Activated CD4-positive, alpha-beta T cell treated with anti-CD3 and anti-CD28 coated beads, Interleukin-2, Interleukin-6, amounts not matched to agents 100 ng/mL and 50 ng/mL, durations not matched to agents 16 hours and 8 hours (primary cell): ENCODE data around the gene CYP2D6.
A peak's percentile ranks its signal among the peaks of the same experiment; 100 is the strongest.
"Not testable (repeated sequence)": the region's sequence is repeated elsewhere in the genome, so short reads cannot be mapped to it uniquely, and the experiment has no call there.

ENCODE experiments used
- DNase-seq: peaks from one replicate; pipeline ENCODE4 v3.0.0-alpha.2; 2020

The CYP2D6 gene

DNA sequence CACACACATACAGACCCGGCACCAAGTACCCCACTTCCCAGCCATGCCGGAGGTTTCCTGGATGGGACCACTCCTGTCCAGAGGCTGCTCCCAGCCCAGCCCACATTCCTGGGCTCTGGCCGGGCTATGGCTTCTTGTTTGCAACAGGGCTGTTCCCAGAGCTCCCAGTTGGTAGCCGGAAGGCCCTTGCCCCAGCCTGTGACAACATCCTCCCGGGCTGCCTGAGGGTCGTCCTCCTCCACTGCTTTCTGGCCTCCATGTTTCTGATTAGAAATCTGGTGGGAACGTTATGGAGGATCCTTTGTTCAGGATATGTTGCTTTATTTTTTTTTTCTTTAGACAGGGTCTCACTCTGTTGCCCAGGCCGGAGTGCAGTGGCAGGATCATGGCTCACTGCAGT lies 952 bp upstream of the CYP2D6 start:
- no peak for DNase-seq

DNA sequence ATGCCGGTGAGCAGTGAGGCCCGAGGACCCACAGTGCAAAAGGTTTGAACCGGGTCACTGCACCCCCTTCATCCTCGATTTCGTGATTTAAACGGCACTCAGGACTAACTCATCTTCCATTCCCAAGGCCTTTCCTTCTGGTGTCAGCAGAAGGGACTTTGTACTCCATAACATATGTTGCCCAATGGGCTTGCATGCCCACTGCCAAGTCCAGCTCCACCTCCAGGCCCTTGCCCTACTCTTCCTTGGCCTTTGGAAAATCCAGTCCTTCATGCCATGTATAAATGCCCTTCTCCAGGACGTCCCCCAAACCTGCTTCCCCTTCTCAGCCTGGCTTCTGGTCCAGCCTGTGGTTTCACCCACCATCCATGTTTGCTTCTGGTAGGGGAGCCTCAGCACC lies 428 bp downstream of the CYP2D6 start:
- not testable (repeated sequence) for DNase-seq

GRCh38 chr22:42128776-42129694 lies 1.6 kb downstream of the CYP2D6 start:
- peak; percentile 34 for DNase-seq

- not testable (repeated sequence) for DNase-seq
Observed at GRCh38 chr22:42128007-42128406, 2.6 kb downstream of the CYP2D6 start.

GRCh38 chr22:42127606-42128005 lies 3.0 kb downstream of the CYP2D6 start:
- DNase-seq = no peak

DNA sequence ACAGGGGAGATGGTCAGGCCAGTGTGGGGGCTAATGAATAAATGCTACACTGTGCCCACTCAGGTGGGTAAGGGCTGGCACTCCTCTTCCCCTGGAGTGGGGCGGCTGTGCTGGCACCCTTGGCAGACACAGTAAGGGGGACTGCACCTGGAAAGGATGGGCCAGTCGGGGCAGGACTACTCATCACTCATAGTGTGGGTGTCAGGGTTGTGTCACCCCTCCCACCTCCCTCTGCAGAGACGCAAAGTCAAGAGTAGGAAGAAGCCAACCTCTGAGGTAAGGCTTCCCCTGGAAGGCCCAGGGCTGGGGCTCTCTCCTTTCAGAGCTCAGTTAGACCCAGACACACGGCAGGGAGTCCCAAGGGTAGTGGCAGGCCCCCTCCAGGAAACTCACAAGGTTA lies 7.1 kb downstream of the CYP2D6 start:
- DNase-seq = not testable (repeated sequence)

- peak; percentile 74 for DNase-seq
Observed at GRCh38 chr22:42120231-42121021, 10.2 kb downstream of the CYP2D6 start.

DNA sequence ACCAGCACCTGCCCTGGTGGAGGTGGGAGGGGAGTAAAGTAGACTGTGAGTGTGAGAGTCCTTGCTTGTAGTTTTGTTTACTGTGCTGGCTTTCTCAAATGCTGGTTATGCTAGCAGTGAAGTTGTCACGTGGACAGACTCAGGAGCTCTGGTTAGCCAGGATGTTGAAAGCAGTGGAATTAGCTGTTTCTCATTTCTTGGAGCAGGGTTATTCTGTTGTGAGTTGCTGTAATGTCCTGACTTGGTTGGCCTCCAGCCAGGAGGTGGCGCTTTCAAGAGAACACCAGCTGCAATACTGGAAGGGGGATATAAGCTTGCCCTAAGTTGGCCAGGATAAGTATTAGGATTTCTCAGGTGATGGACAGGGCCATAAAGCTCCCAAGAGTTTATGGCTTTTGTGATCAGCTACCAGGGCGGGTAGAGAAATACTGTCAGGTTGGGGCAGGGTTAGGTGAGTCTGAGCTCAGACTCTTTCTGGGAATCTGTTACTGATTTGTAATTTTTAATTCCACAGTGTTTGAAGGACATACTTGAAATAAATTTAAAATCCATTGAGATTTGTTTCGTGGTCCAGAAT lies 13.7 kb downstream of the CYP2D6 start:
- no peak for DNase-seq

- not testable (repeated sequence) for DNase-seq
Observed at GRCh38 chr22:42115420-42115830, 15.2 kb downstream of the CYP2D6 start.

- no peak for DNase-seq
Observed at GRCh38 chr22:42114721-42115120, 15.9 kb downstream of the CYP2D6 start.

DNA sequence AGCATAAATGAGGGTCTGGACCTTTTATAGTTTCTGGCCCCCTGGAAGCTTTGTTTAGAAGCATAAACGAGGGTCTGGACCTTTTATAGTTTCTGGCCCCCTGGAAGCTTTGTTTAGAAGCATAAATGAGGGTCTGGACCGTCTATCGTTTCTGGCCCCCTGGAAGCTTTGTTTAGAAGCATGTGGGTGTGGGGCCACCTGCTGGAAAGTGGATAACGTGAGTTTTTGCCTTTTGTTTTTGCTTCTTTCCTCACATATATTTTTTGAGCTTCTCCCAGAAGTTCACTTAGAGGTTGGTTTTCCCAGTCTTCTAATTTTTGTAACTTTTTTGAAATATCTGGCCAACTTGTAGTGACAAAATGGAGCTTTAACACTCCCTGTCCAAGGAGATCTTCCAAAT lies 17.8 kb downstream of the CYP2D6 start:
- DNase-seq = not testable (repeated sequence)

GRCh38 chr22:42111798-42112197 lies 18.8 kb downstream of the CYP2D6 start:
- DNase-seq = no peak

DNA sequence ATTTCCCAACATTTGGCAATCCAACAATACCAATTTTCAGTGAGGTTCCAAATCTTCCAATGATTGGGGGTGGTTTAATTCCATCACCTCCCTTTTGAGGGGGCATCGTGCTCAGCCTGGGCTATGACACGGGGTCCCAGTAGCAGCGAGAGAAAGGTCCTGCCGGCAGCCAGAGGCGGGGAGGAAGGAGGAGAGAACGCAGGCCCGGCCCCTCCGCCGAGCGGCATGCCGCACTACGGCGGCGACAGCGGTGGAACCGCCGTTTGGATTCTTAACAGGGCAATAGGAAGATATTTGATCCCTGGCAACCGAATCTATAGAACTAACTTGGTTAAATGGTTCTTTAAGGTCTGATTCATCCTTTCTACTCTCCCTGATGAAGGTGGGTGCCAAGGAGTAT lies 21.8 kb downstream of the CYP2D6 start:
- DNase-seq = no peak

DNA sequence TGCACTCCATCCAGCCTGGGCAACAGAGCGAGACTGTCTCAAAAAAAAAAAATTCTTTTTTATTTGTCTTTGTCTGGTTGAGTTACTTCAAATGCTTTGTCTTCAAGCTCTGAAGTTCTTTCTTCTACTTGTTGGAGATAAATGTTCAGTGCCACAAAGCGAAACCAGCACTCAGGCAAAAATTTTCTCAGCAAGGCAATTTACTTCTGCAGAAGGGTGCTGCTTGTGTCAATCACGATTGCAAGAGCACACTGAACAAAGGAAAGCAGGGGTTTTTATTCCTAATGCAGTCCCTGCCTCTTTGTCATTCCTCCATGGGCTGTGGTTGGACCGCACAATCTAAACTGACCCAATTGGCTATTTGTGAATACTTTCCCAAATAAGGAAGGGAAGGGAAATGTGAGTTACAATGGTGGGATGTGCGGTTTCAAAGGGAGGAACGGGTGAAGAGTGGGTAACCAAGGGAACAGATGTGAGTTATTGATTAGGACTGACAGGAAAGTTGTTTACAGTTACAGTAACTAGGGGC lies 26.2 kb downstream of the CYP2D6 start:
- not testable (repeated sequence) for DNase-seq

GRCh38 chr22:42101199-42101598 lies 29.4 kb downstream of the CYP2D6 start:
- no peak for DNase-seq

GRCh38 chr22:42091455-42091782 lies 39.2 kb downstream of the CYP2D6 start:
- DNase-seq = no peak

GRCh38 chr22:42090596-42091454 lies 39.8 kb downstream of the CYP2D6 start, which contains the start of gene NDUFA6:
NDUFA6 (minus strand) TSS chr22:42090772; CDS start chr22:42090744, 28 bp downstream.
- peak; percentile 100 for DNase-seq

GRCh38 chr22:42086051-42086450 lies 44.6 kb downstream of the CYP2D6 start:
- DNase-seq = no peak

DNA sequence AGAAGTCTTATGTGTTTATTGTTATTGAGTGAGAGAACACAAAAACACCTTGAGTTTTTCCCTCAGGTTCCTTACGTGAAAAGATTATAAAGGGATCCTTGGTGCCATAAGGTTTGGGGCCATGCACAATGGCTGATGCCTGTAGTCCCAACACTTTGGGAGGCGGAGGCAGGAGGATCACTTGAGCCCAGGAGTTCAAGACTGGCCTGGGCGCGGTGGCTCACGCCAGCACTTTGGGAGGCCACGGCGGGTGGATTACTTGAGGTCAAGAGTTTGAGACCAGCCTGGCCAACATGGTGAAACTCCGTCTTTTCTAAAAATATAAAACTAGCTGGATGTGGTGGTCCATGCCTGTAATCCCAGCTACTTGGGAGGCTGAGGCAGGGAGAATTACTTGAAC lies 45.7 kb downstream of the CYP2D6 start:
- DNase-seq = no peak

DNA sequence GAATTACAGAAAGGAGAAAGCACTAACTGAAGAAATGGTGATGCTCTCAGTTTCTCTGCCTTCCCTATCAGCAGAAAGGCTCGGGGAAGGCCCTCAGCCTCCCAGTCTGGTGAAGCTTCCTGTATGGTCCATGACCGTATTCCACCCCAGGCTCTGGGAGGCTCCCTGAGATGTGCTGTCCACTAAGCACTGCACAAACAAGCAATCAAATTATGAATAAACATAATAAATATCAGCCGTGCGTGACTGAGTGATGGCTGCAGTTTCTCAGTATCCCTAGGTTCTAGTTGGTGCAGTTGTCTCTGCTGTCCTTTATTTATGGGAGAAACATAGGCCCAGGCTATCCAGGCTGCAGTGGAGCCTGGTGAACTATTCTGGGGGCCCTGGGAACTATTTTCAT lies 47.5 kb downstream of the CYP2D6 start:
- no peak for DNase-seq

DNA sequence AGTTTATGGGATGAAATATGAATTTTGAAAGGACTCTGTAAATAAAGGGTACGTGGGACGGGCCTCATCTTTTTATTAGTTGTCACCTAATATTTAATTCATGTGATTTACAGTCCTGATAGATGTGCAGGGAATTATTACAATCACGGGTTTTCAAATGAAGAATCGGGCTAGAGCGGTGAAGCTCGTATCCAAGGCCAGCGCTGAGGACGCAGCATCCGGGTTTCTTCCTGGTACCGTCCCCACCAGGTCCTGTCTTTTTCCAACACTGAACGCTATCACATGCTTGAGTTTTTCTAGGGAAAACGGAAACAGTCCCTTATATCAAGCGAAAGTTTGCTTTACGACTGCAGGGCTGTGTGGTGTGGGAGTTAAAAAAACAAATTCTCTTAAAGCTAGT lies 50.3 kb downstream of the CYP2D6 start:
- DNase-seq = peak; percentile 18
